SK-N-SH (cell line): ENCODE results near the gene POFUT2. TPM values are rescaled to one million over a fixed set of nuclear protein-coding genes. Genes with fewer than 3 reads are reported as not detected.

Source experiments
- CTCF ChIA-PET: fragments of 300-600, 350-600 bp; formaldehyde crosslinking; extraction: SDS; loops from one replicate; lab custom pipeline; 2021; lab: Yijun Ruan, JAX
- POLR2A ChIA-PET: fragments of 350-600 bp; sonication (Branson Sonifier 250); formaldehyde crosslinking; extraction: SDS; loops from one replicate; lab custom pipeline; 2020; ENCODE audit warnings: antibody characterized with exemption, inconsistent platforms; lab: Yijun Ruan, JAX
- DNase-seq: peaks from one replicate; pipeline ENCODE4 v3.0.0; 2012
- H2AFZ ChIP-seq: fragments of 200-600 bp; sonication (generic); 2 replicates; pipeline ENCODE4 v1.8.1; 2016; ENCODE audit warnings: antibody characterized with exemption, mild to moderate bottlenecking, low read depth
- H3F3A ChIP-seq: fragments of 200-600 bp; sonication (generic); replicated peaks from 2 replicates; pipeline ENCODE3; 2016; ENCODE audit warnings: antibody characterized with exemption, mild to moderate bottlenecking; ENCODE audit not compliant: insufficient read depth
- H3K27ac ChIP-seq, 2 experiments: fragments of 200-500 bp in 1 of 2; fragments of 200-600 bp in 1 of 2; sonication (Bioruptor generic) in 1 of 2; sonication (generic), shearing (Covaris generic) in 1 of 2; 2 replicates each; pipeline versions ENCODE4 v1.5.1 to v1.6.1; 2014 to 2016; ENCODE audit warnings: low read depth in 2 of 2, inconsistent platforms in 1 of 2, low read length in 1 of 2, mild to moderate bottlenecking in 1 of 2, mixed read lengths in 1 of 2
- H3K27me3 ChIP-seq: fragments of 200-600 bp; sonication (generic), shearing (Covaris generic); 2 replicates; pipeline ENCODE4 v1.6.1; 2016; ENCODE audit warnings: mixed run types; ENCODE audit not compliant: insufficient read depth
- H3K36me3 ChIP-seq, 2 experiments: fragments of 200-500 bp in 1 of 2; fragments of 200-600 bp in 1 of 2; sonication (Bioruptor generic) in 1 of 2; sonication (generic) in 1 of 2; replicated peaks in 1 of 2; 2 replicates each; pipeline versions ENCODE3 to v1.5.1; 2014 to 2016; ENCODE audit warnings: low read length in 1 of 2, mild to moderate bottlenecking in 1 of 2; ENCODE audit not compliant: insufficient read depth in 2 of 2, control insufficient read depth in 1 of 2
- H3K4me1 ChIP-seq, 2 experiments: fragments of 200-500 bp in 1 of 2; fragments of 200-600 bp in 1 of 2; sonication (Bioruptor generic) in 1 of 2; sonication (generic), shearing (Covaris generic) in 1 of 2; 2 replicates each; pipeline versions ENCODE4 v1.5.1 to v1.6.1; 2014 to 2016; ENCODE audit warnings: low read depth in 1 of 2, low read length in 1 of 2, mixed run types in 1 of 2; ENCODE audit not compliant: insufficient read depth in 2 of 2, control insufficient read depth in 1 of 2
- H3K4me2 ChIP-seq: fragments of 200-600 bp; sonication (generic), shearing (Covaris generic); 2 replicates; pipeline ENCODE4 v1.6.1; 2017; ENCODE audit warnings: mixed run types
- H3K4me3 ChIP-seq, 2 experiments: fragments of 200-500 bp in 1 of 2; fragments of 200-600 bp in 1 of 2; sonication (Bioruptor generic) in 1 of 2; sonication (generic), shearing (Covaris generic) in 1 of 2; 2 replicates each; pipeline versions ENCODE4 v1.5.1 to v1.8.1; 2014 to 2016; ENCODE audit warnings: low read depth in 2 of 2, inconsistent platforms in 1 of 2, low read length in 1 of 2, mild to moderate bottlenecking in 1 of 2, mixed read lengths in 1 of 2, moderate library complexity in 1 of 2
- H3K79me2 ChIP-seq: fragments of 200-600 bp; sonication (generic); 2 replicates; pipeline ENCODE4 v1.8.1; 2017; ENCODE audit warnings: mild to moderate bottlenecking; ENCODE audit not compliant: insufficient read depth
- H3K9ac ChIP-seq: fragments of 200-600 bp; sonication (generic); 2 replicates; pipeline ENCODE4 v1.6.1; 2017; ENCODE audit warnings: mixed run types
- H3K9me2 ChIP-seq: fragments of 200-600 bp; sonication (generic); 2 replicates; pipeline ENCODE4 v1.6.1; 2017; ENCODE audit warnings: mixed run types
- H3K9me3 ChIP-seq: fragments of 200-600 bp; sonication (generic); 2 replicates; pipeline ENCODE4 v1.6.1; 2017; ENCODE audit warnings: mixed run types, mild to moderate bottlenecking, moderate library complexity
- H4K20me1 ChIP-seq: fragments of 200-600 bp; sonication (generic); 2 replicates; pipeline ENCODE4 v1.6.1; 2017; ENCODE audit warnings: mild to moderate bottlenecking, mixed run types; ENCODE audit not compliant: insufficient read depth
- ELF1 ChIP-seq: IDR thresholded peaks from 2 replicates; pipeline ENCODE4 v1.4.0; 2012
- EP300 ChIP-seq, 2 experiments: IDR thresholded peaks; 2 replicates each; pipeline versions ENCODE4 v1.4.0 to v1.6.1; 2012; ENCODE audit warnings: borderline replicate concordance in 1 of 2, low read depth in 1 of 2, low read length in 1 of 2
- FOXJ3 ChIP-seq: sonication (generic); formaldehyde crosslinking; IDR thresholded peaks from 2 replicates; pipeline ENCODE4 v1.5.1; 2020; ENCODE audit warnings: mild to moderate bottlenecking, missing genetic modification reagents
- FOXM1 ChIP-seq: IDR thresholded peaks from 2 replicates; pipeline ENCODE4 v1.4.0; 2012; ENCODE audit warnings: low read depth, mild to moderate bottlenecking
- GABPA ChIP-seq: IDR thresholded peaks from 2 replicates; pipeline ENCODE4 v1.4.0; 2012; ENCODE audit warnings: low read depth, mild to moderate bottlenecking
- GATA2 ChIP-seq: sonication (generic); formaldehyde crosslinking; IDR thresholded peaks from 2 replicates; pipeline ENCODE4 v1.5.0; 2020; ENCODE audit warnings: mild to moderate bottlenecking, missing genetic modification reagents
- JUND ChIP-seq: IDR thresholded peaks from 2 replicates; pipeline ENCODE4 v1.4.0; 2012
- MXI1 ChIP-seq: IDR thresholded peaks from 2 replicates; pipeline ENCODE4 v1.6.1; 2012; ENCODE audit warnings: mild to moderate bottlenecking, low read depth, low read length, improper control_type of control experiment
- POLR2AphosphoS5 ChIP-seq: IDR thresholded peaks from 2 replicates; pipeline ENCODE4 v1.6.1; 2012; ENCODE audit warnings: low read depth, low read length
- RAD21 ChIP-seq: IDR thresholded peaks from 2 replicates; pipeline ENCODE4 v1.6.1; 2012; ENCODE audit warnings: mild to moderate bottlenecking, low read length
- RFX5 ChIP-seq: IDR thresholded peaks from 2 replicates; pipeline ENCODE4 v1.6.1; 2012; ENCODE audit warnings: mild to moderate bottlenecking, improper control_type of control experiment, low read length
- SIN3A ChIP-seq: IDR thresholded peaks from 2 replicates; pipeline ENCODE4 v1.6.1; 2012; ENCODE audit warnings: low read depth, mild to moderate bottlenecking, low read length, moderate library complexity, borderline replicate concordance
- TAF1 ChIP-seq: IDR thresholded peaks from 2 replicates; pipeline ENCODE4 v1.6.1; 2012; ENCODE audit warnings: low read depth, mild to moderate bottlenecking, low read length, moderate library complexity, borderline replicate concordance
- USF2 ChIP-seq: fragments of 150-350 bp; IDR thresholded peaks from 2 replicates; pipeline ENCODE4 v1.6.1; 2017; ENCODE audit warnings: antibody characterized with exemption, low read length, low read depth, borderline replicate concordance
- WGBS: methylation state at CpG from one replicate; pipeline ENCODE4 v1.1.6; 2017; ENCODE audit warnings: low lambda C conversion rate; 5-methylcytosine and 5-hydroxymethylcytosine counted together
- polyA plus RNA-seq, 3 experiments: library from polyadenylated mRNA; depleted of rRNA; stranded (reverse); fragments of >200 nt; gene quantifications; 2 replicates each; pipeline ENCODE4 v1.2.3, GENCODE V29; 2012
- TF ChIP-seq, protein P1 (sequence below): IDR thresholded peaks from 2 replicates; pipeline ENCODE4 v1.6.1; 2012; ENCODE audit warnings: mild to moderate bottlenecking, low read depth, low read length, moderate library complexity
- TF ChIP-seq, protein P2 (sequence below): fragments of 150-350 bp; IDR thresholded peaks from 2 replicates; pipeline ENCODE4 v1.6.1; 2016; ENCODE audit warnings: mild to moderate bottlenecking, low read depth, low read length

POFUT2 gene
- polyA plus RNA-seq, 1 of the 3 experiments (the other 2 are of a cell fraction), result 53.3 TPM

- H3K36me3 ChIP-seq, result no peaks in the 10 kb centered on the region
- 77% methylated on average over 6 of the region's 6 CpGs for WGBS
- no peaks in the 10 kb centered on the region for H3F3A ChIP-seq
- no peak overlapping the region for H3K27ac ChIP-seq
- H3K9me2 ChIP-seq, result no peaks in the 10 kb centered on the region
- peaks cover 0 to 8% of the 10 kb centered on the region in 2 experiments; a peak in 1 of 4 replicates for H3K4me1 ChIP-seq
- H3K9me3 ChIP-seq, result no peaks in the 10 kb centered on the region
- H3K9ac ChIP-seq, result no peak overlapping the region
- H3K4me2 ChIP-seq, result no peak overlapping the region
- CTCF ChIA-PET, result interaction anchor here (0.8 to 2.3 kb wide), 3 partner anchors 87 to 98 kb away, joined by 3 to 10 read pairs (median 3); no protein-coding TSS in a partner anchor
- DNase-seq, result no peak
- no peaks in the 10 kb centered on the region for H4K20me1 ChIP-seq
- POLR2A ChIA-PET, result no interaction called here
- no peaks in the 10 kb centered on the region; the same call in 1 of the 2 replicates for H3K27me3 ChIP-seq
- no peak overlapping the region for H2AFZ ChIP-seq
- H3K79me2 ChIP-seq, result no peaks in the 10 kb centered on the region
- TF ChIP-seq FOXM1, result no peak
- TF ChIP-seq, protein P1, sequence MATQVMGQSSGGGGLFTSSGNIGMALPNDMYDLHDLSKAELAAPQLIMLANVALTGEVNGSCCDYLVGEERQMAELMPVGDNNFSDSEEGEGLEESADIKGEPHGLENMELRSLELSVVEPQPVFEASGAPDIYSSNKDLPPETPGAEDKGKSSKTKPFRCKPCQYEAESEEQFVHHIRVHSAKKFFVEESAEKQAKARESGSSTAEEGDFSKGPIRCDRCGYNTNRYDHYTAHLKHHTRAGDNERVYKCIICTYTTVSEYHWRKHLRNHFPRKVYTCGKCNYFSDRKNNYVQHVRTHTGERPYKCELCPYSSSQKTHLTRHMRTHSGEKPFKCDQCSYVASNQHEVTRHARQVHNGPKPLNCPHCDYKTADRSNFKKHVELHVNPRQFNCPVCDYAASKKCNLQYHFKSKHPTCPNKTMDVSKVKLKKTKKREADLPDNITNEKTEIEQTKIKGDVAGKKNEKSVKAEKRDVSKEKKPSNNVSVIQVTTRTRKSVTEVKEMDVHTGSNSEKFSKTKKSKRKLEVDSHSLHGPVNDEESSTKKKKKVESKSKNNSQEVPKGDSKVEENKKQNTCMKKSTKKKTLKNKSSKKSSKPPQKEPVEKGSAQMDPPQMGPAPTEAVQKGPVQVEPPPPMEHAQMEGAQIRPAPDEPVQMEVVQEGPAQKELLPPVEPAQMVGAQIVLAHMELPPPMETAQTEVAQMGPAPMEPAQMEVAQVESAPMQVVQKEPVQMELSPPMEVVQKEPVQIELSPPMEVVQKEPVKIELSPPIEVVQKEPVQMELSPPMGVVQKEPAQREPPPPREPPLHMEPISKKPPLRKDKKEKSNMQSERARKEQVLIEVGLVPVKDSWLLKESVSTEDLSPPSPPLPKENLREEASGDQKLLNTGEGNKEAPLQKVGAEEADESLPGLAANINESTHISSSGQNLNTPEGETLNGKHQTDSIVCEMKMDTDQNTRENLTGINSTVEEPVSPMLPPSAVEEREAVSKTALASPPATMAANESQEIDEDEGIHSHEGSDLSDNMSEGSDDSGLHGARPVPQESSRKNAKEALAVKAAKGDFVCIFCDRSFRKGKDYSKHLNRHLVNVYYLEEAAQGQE, result no peak
- no peak overlapping the region for H3K4me3 ChIP-seq
Measured at GRCh38 chr21:45235488-45235887, 52.2 kb downstream of the POFUT2 start.

DNA sequence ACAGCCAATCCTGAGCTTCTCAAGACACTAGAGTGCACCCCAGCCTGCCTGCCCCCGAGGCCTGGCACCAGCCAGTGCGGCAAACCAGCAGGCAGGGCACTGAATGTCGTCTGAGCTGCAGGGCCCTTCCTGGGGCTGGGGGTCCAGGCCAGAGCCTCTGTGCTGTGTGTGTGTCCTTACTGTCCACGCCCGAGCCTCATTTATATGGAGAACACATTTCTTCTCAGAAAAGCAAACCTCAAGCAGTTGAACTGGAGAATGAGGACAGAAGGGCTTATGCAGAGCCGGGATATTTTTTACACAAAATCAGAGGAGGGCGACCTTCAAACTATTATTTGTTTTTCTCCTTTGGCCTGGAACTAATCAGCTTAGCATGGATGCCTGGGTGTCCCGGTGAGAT, 52.7 kb downstream of the POFUT2 start:
- no peaks in the 10 kb centered on the region for H4K20me1 ChIP-seq
- H3K4me1 ChIP-seq, result peaks cover 0 to 8% of the 10 kb centered on the region in 2 experiments; a peak in 1 of 4 replicates
- no peak overlapping the region for H3K9ac ChIP-seq
- H3K79me2 ChIP-seq, result no peaks in the 10 kb centered on the region
- H2AFZ ChIP-seq, result no peak overlapping the region
- ChIA-PET POLR2A (no interaction called here), CTCF (interaction anchor here (0.8 to 1.1 kb wide), 3 partner anchors 86 to 98 kb away, joined by 3 to 4 read pairs (median 3); no protein-coding TSS in a partner anchor)
- no peaks in the 10 kb centered on the region for H3F3A ChIP-seq
- H3K27ac ChIP-seq, result no peak overlapping the region
- no peak overlapping the region for H3K4me3 ChIP-seq
- no peaks in the 10 kb centered on the region; the same call in 1 of the 2 replicates for H3K27me3 ChIP-seq
- H3K9me3 ChIP-seq, result no peaks in the 10 kb centered on the region
- DNase-seq, result no peak
- no peaks in the 10 kb centered on the region for H3K9me2 ChIP-seq
- H3K4me2 ChIP-seq, result no peak overlapping the region
- H3K36me3 ChIP-seq, result no peaks in the 10 kb centered on the region
- WGBS, result 80% methylated on average over 8 of the region's 8 CpGs
- TF ChIP-seq, protein P2, sequence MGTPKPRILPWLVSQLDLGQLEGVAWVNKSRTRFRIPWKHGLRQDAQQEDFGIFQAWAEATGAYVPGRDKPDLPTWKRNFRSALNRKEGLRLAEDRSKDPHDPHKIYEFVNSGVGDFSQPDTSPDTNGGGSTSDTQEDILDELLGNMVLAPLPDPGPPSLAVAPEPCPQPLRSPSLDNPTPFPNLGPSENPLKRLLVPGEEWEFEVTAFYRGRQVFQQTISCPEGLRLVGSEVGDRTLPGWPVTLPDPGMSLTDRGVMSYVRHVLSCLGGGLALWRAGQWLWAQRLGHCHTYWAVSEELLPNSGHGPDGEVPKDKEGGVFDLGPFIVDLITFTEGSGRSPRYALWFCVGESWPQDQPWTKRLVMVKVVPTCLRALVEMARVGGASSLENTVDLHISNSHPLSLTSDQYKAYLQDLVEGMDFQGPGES, result no peak
- TF ChIP-seq GABPA (no peak), FOXJ3 (CRISPR knock-in tag) (no peak), POLR2AphosphoS5 (no peak), RAD21 (no peak), ELF1 (no peak), RFX5 (no peak), JUND (no peak), GATA2 (CRISPR knock-in tag) (no peak), TAF1 (no peak), SIN3A (no peak), EP300 (IDR thresholded peaks at IDR 0.05; ENCODE audit: borderline replicate concordance in 1 of 2, low read depth in 1 of 2, low read length in 1 of 2) (no peak), USF2 (no peak), MXI1 (no peak)
- TF ChIP-seq, protein P1, result no peak
